Stimulated activated CD8-positive, alpha-beta memory T cell treated with anti-CD3 and anti-CD28 coated beads, Interleukin-7, amount 100 ng/mL, for 1 hour (primary cell): ENCODE measurements around the gene KTN1.
A peak's percentile ranks its signal among the peaks of the same experiment; 100 is the strongest.

ENCODE experiments used
- DNase-seq, 2 donors: peaks; one replicate each; pipeline ENCODE4 v3.0.0-alpha.2; 2020; ENCODE audit warnings: low read depth in 2 of 2

The KTN1 gene

GRCh38 chr14:55715889-55716288 lies 135.9 kb downstream of the KTN1 start:
- no peak for DNase-seq

GRCh38 chr14:55717621-55718020 lies 137.6 kb downstream of the KTN1 start:
- DNase-seq = no peak

- DNase-seq = no peak
Measured at GRCh38 chr14:55718551-55718950, 138.5 kb downstream of the KTN1 start.

GRCh38 chr14:55720796-55721195 lies 140.8 kb downstream of the KTN1 start:
- DNase-seq = no peak

- no peak for DNase-seq
Measured at GRCh38 chr14:55721353-55721752, 141.3 kb downstream of the KTN1 start.

GRCh38 chr14:55722054-55722453 lies 142.0 kb downstream of the KTN1 start:
- DNase-seq = no peak

- no peak for DNase-seq
Measured at GRCh38 chr14:55724736-55725135, 144.7 kb downstream of the KTN1 start.

- no peak for DNase-seq
Measured at GRCh38 chr14:55730592-55731310, 150.7 kb downstream of the KTN1 start.

GRCh38 chr14:55731311-55731872 lies 151.4 kb downstream of the KTN1 start:
- no peak for DNase-seq

- DNase-seq = peak; percentile 11 to 21
Measured at GRCh38 chr14:55731881-55732498, 152.0 kb downstream of the KTN1 start.

- no peak for DNase-seq
Measured at GRCh38 chr14:55733599-55733998, 153.6 kb downstream of the KTN1 start.
